HepG2 (cell line): ENCODE results near the gene STARD8. TPM values are rescaled to one million over a fixed set of nuclear protein-coding genes. Genes with fewer than 3 reads are reported as not detected.

Source experiments
- ATAC-seq: fragments of 200-7000 bp; cut with Tn5 transposase; 3 replicates; pipeline ENCODE4 v1.9.1; 2020; ENCODE audit warnings: mild to moderate bottlenecking, moderate library complexity
- BruUV-seq: library from RNA; stranded (reverse); fragments of 400-500 nt; replicated peaks from 2 replicates; lab custom pipeline; 2021; lab: Mats Ljungman, UMichigan
- CTCF ChIA-PET: fragments of 300-600 bp; formaldehyde crosslinking; extraction: SDS; loops from one replicate; lab custom pipeline; 2021; ENCODE audit warnings: low total read pairs, inconsistent platforms, low intra/inter-chr PET ratio; lab: Yijun Ruan, JAX
- POLR2A ChIA-PET: fragments of 350-600 bp; sonication (Branson Sonifier 250); formaldehyde crosslinking; loops from one replicate; lab custom pipeline; 2020; ENCODE audit warnings: antibody characterized with exemption, inconsistent platforms; lab: Yijun Ruan, JAX
- DNase-seq: peaks from one replicate; pipeline ENCODE4 v3.0.0-alpha.2; 2015; ENCODE audit warnings: low spot score
- FAIRE-seq: peaks from 3 replicates; lab custom pipeline; 2011; peaks lifted over from hg19 to GRCh38; lab: Jason Lieb, UNC
- H2AFZ ChIP-seq: one replicate; pipeline ENCODE4 v1.6.1; 2011; ENCODE audit warnings: low read length, inconsistent platforms
- H3K27ac ChIP-seq: fragments of 300-600 bp; 3 replicates; pipeline ENCODE4 v1.8.0; 2011; ENCODE audit warnings: mixed run types, mild to moderate bottlenecking, mixed read lengths, low read length, inconsistent platforms; ENCODE audit not compliant: insufficient read depth; ENCODE audit errors: extremely low read length
- H3K27me3 ChIP-seq, 2 experiments: fragments of 200-600 bp in 1 of 2; 2 replicates in 1 of 2; 3 replicates in 1 of 2; pipeline versions ENCODE4 v1.6.0 to v1.8.0; 2011; ENCODE audit warnings: low read length in 2 of 2, mild to moderate bottlenecking in 2 of 2, moderate library complexity in 2 of 2, inconsistent platforms in 1 of 2; ENCODE audit not compliant: insufficient read depth in 2 of 2, control insufficient read depth in 1 of 2
- H3K36me3 ChIP-seq, 2 experiments: fragments of 200-600 bp in 1 of 2; replicated peaks in 1 of 2; 2 replicates in 1 of 2; 3 replicates in 1 of 2; pipeline versions ENCODE4 v1.5.1 to v1.8.0; 2011; ENCODE audit warnings: low read length in 2 of 2, inconsistent platforms in 1 of 2; ENCODE audit not compliant: insufficient read depth in 2 of 2, control insufficient read depth in 1 of 2
- H3K4me1 ChIP-seq: 2 replicates; pipeline ENCODE4 v1.5.1; 2012; ENCODE audit warnings: low read length, inconsistent platforms; ENCODE audit not compliant: insufficient read depth
- H3K4me2 ChIP-seq: 2 replicates; pipeline ENCODE4 v1.6.0; 2011; ENCODE audit warnings: low read depth, low read length, inconsistent platforms
- H3K4me3 ChIP-seq, 3 experiments: fragments of 200-600 bp in 1 of 3; sonication (generic), shearing (Covaris generic) in 1 of 3; replicated peaks in 1 of 3; 2 replicates each; pipeline ENCODE4 v1.5.1; 2011 to 2016; ENCODE audit warnings: low read length in 3 of 3, inconsistent platforms in 2 of 3, low read depth in 2 of 3, mild to moderate bottlenecking in 2 of 3, control low read depth in 1 of 3, mixed read lengths in 1 of 3; ENCODE audit not compliant: insufficient read depth in 1 of 3
- H3K79me2 ChIP-seq: one replicate; pipeline ENCODE4 v1.6.1; 2011; ENCODE audit warnings: low read length, inconsistent platforms; ENCODE audit not compliant: insufficient read depth
- H3K9ac ChIP-seq: 2 replicates; pipeline ENCODE4 v1.6.0; 2011; ENCODE audit warnings: mild to moderate bottlenecking, low read depth, low read length, inconsistent platforms; ENCODE audit not compliant: insufficient read depth
- H3K9me3 ChIP-seq: 2 replicates; pipeline ENCODE4 v1.5.1; 2012; ENCODE audit warnings: mild to moderate bottlenecking, low read length
- H4K20me1 ChIP-seq: 2 replicates; pipeline ENCODE4 v1.6.0; 2011; ENCODE audit warnings: inconsistent platforms, mild to moderate bottlenecking, low read length, moderate library complexity; ENCODE audit not compliant: insufficient read depth
- AGO2 ChIP-seq: fragments of 200-400 bp; formaldehyde crosslinking; optimal IDR thresholded peaks from 2 replicates; pipeline ENCODE3; 2017; ENCODE audit warnings: mild to moderate bottlenecking, low read depth, low read length, moderate library complexity
- ARHGAP35 ChIP-seq: sonication (generic); formaldehyde crosslinking; IDR thresholded peaks from 2 replicates; pipeline ENCODE4 v1.9.0; 2022; ENCODE audit warnings: mild to moderate bottlenecking, inconsistent platforms, moderate library complexity, missing genetic modification reagents, borderline replicate concordance
- ARID3A ChIP-seq: IDR thresholded peaks from 2 replicates; pipeline ENCODE4 v1.6.1; 2012; ENCODE audit warnings: low read depth, low read length, improper control_type of control experiment
- CREBL2 ChIP-seq: sonication (generic); formaldehyde crosslinking; IDR thresholded peaks from 2 replicates; pipeline ENCODE4 v1.8.1; 2023; ENCODE audit warnings: missing genetic modification reagents, mild to moderate bottlenecking, borderline replicate concordance
- HDAC6 ChIP-seq: fragments of 200-600 bp; sonication (generic); IDR thresholded peaks from 2 replicates; pipeline ENCODE4 v1.7.0; 2017; ENCODE audit warnings: mild to moderate bottlenecking, antibody characterized with exemption, low read length, low read depth
- MXI1 ChIP-seq: IDR thresholded peaks from 3 replicates; pipeline ENCODE4 v1.6.1; 2012; ENCODE audit warnings: low read depth, low read length, inconsistent platforms, borderline replicate concordance
- MZF1 ChIP-seq: sonication (generic); formaldehyde crosslinking; IDR thresholded peaks from 2 replicates; pipeline ENCODE4 v1.8.1; 2023; ENCODE audit warnings: mild to moderate bottlenecking, missing genetic modification reagents, borderline replicate concordance
- NFIB ChIP-seq: sonication (generic); formaldehyde crosslinking; IDR thresholded peaks from 2 replicates; pipeline ENCODE4 v1.9.0; 2021; ENCODE audit warnings: missing genetic modification reagents, mild to moderate bottlenecking, borderline replicate concordance
- PAX8 ChIP-seq: sonication (generic); formaldehyde crosslinking; IDR thresholded peaks from 2 replicates; pipeline ENCODE4 v1.8.0; 2022; ENCODE audit warnings: mild to moderate bottlenecking, missing genetic modification reagents, borderline replicate concordance
- PPARG ChIP-seq: conservative IDR thresholded peaks from 2 replicates; pipeline ENCODE4 v1.6.1; 2016; ENCODE audit warnings: missing biosample characterization, missing genetic modification reagents
- TAF1 ChIP-seq: sonication (generic); formaldehyde crosslinking; IDR thresholded peaks from 2 replicates; pipeline ENCODE4 v1.4.0; 2020; ENCODE audit warnings: missing genetic modification reagents
- ZBTB1 ChIP-seq: sonication (generic); formaldehyde crosslinking; IDR thresholded peaks from 2 replicates; pipeline ENCODE4 v1.4.0; 2020; ENCODE audit warnings: missing genetic modification reagents, borderline replicate concordance
- ZBTB14 ChIP-seq: sonication (generic); formaldehyde crosslinking; IDR thresholded peaks from 2 replicates; pipeline ENCODE4 v1.4.0; 2020; ENCODE audit warnings: missing genetic modification reagents
- ZNF124 ChIP-seq: sonication (generic); formaldehyde crosslinking; IDR thresholded peaks from 2 replicates; pipeline ENCODE4 v1.4.0; 2020; ENCODE audit warnings: missing genetic modification reagents
- ZNF496 ChIP-seq: sonication (generic); formaldehyde crosslinking; IDR thresholded peaks from 2 replicates; pipeline ENCODE4 v1.8.1; 2023; ENCODE audit warnings: mild to moderate bottlenecking, moderate library complexity, missing genetic modification reagents; ENCODE audit not compliant: insufficient replicate concordance
- ZNF790 ChIP-seq: sonication (generic); formaldehyde crosslinking; IDR thresholded peaks from 2 replicates; pipeline ENCODE4 v1.8.0; 2022; ENCODE audit warnings: missing genetic modification reagents, mild to moderate bottlenecking, borderline replicate concordance
- ZSCAN31 ChIP-seq: sonication (generic); formaldehyde crosslinking; IDR thresholded peaks from 2 replicates; pipeline ENCODE4 v1.5.0; 2020; ENCODE audit warnings: low read depth, mild to moderate bottlenecking, missing genetic modification reagents
- WGBS: methylation state at CpG from one replicate; pipeline ENCODE4 v1.1.6; 2017; ENCODE audit warnings: low lambda C conversion rate; 5-methylcytosine and 5-hydroxymethylcytosine counted together
- in situ Hi-C: cut with HindIII; loops from 2 replicates; pipeline ENCODE4 v1.10.0; 2017; ENCODE audit warnings: low pct_unique_long_range_greater_than_20kb; ENCODE audit not compliant: extremely low pct_ligation_motif_present
- intact Hi-C: fragments of 100-400 bp; cut with micrococcal nuclease; formaldehyde crosslinking; loops from one replicate; pipeline ENCODE4 v1.10.0; 2022; ENCODE audit not compliant: unreplicated experiment
- polyA plus RNA-seq, 8 experiments: library from polyadenylated mRNA; depleted of rRNA in 3 of 8; stranded (reverse) in 7 of 8; unstranded in 1 of 8; fragments of >200 nt; fragmentation: Illumina TruSeq in 4 of 8; extraction: Trizol in 4 of 8; gene quantifications; 2 replicates each; pipeline versions ENCODE4 v1.2.1 to v1.2.3, GENCODE V29; 2011 to 2016; ENCODE audit warnings: low read depth in 4 of 8, missing spikeins in 1 of 8, mixed read lengths in 1 of 8; ENCODE audit not compliant: insufficient read depth in 1 of 8
- total RNA-seq, 5 experiments: library from RNA; depleted of rRNA; stranded (reverse); fragments of >200 nt; fragmentation: Illumina TruSeq; extraction: Trizol; gene quantifications; 2 replicates each; pipeline ENCODE4 v1.2.3, GENCODE V29; 2016; ENCODE audit warnings: low read depth in 1 of 5

Gene STARD8
- total and polyA plus RNA-seq, 2 of the 13 experiments (the other 11 are each of a cell fraction or from before 2014, with no cell fraction given), result 0.02 to 0.09 TPM

GRCh38 chrX:68746988-68747387 lies 99.5 kb downstream of the STARD8 start:
- POLR2A ChIA-PET, result no interaction called here
- ATAC-seq (no peak), DNase-seq (no peak), FAIRE-seq (no peak)
- Histone ChIP-seq H3K4me2 (no peak overlapping the region), H3K79me2 (no peaks in the 10 kb centered on the region), H4K20me1 (no peaks in the 10 kb centered on the region), H3K27me3 (no peaks in the 10 kb centered on the region), H3K9ac (no peak overlapping the region), H3K36me3 (no peaks in the 10 kb centered on the region), H3K27ac (no peak overlapping the region), H3K9me3 (no peaks in the 10 kb centered on the region), H3K4me3 (no peak overlapping the region), H3K4me1 (peaks cover 12% of the 10 kb centered on the region), H2AFZ (no peak overlapping the region)
- in situ Hi-C loops, result no loop called here
- intact Hi-C loops, result no loop called here
- no peak for TF ChIP-seq ARHGAP35
- no peak for TF ChIP-seq HDAC6
- no peak for TF ChIP-seq PPARG (CRISPR knock-in tag)
- no peak for TF ChIP-seq ZBTB1 (CRISPR knock-in tag)
- TF ChIP-seq ZNF124 (CRISPR knock-in tag), result no peak
- TF ChIP-seq MZF1 (CRISPR knock-in tag), result no peak
- no peak for TF ChIP-seq AGO2
- TF ChIP-seq ZBTB14 (CRISPR knock-in tag), result no peak
- TF ChIP-seq TAF1 (CRISPR knock-in tag), result no peak
- TF ChIP-seq MXI1, result no peak
- no peak for TF ChIP-seq NFIB (CRISPR knock-in tag)
- TF ChIP-seq PAX8 (CRISPR knock-in tag), result no peak
- no peak for TF ChIP-seq ZNF496 (CRISPR knock-in tag)
- TF ChIP-seq CREBL2 (CRISPR knock-in tag), result no peak
- no peak for TF ChIP-seq ZNF790 (CRISPR knock-in tag)
- TF ChIP-seq ZSCAN31 (CRISPR knock-in tag), result no peak
- TF ChIP-seq ARID3A, result no peak
- no TSS peak for BruUV-seq
- WGBS, result 7% methylated on average over 4 of the region's 5 CpGs
- CTCF ChIA-PET, result no interaction called here
